GM21619 (cell line): ENCODE measurements around the gene AK5.

Experiments used
- ATAC-seq: cut with Tn5 transposase; IDR thresholded peaks from one replicate; pipeline ENCODE4 v1.9.1; 2021; ENCODE audit not compliant: unreplicated experiment

Gene AK5

GRCh38 chr1:77430966-77431690 is 149.3 kb downstream of the AK5 start:
- no peak for ATAC-seq

GRCh38 chr1:77433934-77434333 is 152.1 kb downstream of the AK5 start:
- ATAC-seq = no peak

GRCh38 chr1:77434967-77435366 is 153.1 kb downstream of the AK5 start:
- no peak for ATAC-seq

GRCh38 chr1:77438236-77438913 is 156.6 kb downstream of the AK5 start:
- ATAC-seq = no peak

- no peak for ATAC-seq
These were observed 165.2 kb downstream of the AK5 start for GRCh38 chr1:77446841-77447555.

- ATAC-seq = no peak
These were observed 165.8 kb downstream of the AK5 start for GRCh38 chr1:77447669-77448068.

- no peak for ATAC-seq
These were observed 178.1 kb downstream of the AK5 start for GRCh38 chr1:77459881-77460280.

GRCh38 chr1:77461691-77462090 is 179.9 kb downstream of the AK5 start:
- ATAC-seq = no peak

- ATAC-seq = no peak
These were observed 181.4 kb downstream of the AK5 start for GRCh38 chr1:77463216-77463615.

GRCh38 chr1:77465139-77465538 is 183.3 kb downstream of the AK5 start:
- no peak for ATAC-seq

GRCh38 chr1:77465922-77466321 is 184.1 kb downstream of the AK5 start:
- no peak for ATAC-seq

- ATAC-seq = no peak
These were observed 185.3 kb downstream of the AK5 start for GRCh38 chr1:77467021-77467595.

- ATAC-seq = no peak
These were observed 185.9 kb downstream of the AK5 start for GRCh38 chr1:77467741-77468140.

- ATAC-seq = no peak
These were observed 186.6 kb downstream of the AK5 start for GRCh38 chr1:77468257-77468948.

GRCh38 chr1:77468949-77469710 is 187.3 kb downstream of the AK5 start:
- ATAC-seq = no peak

- no peak for ATAC-seq
These were observed 189.9 kb downstream of the AK5 start for GRCh38 chr1:77471691-77472090.

GRCh38 chr1:77473690-77474089 is 191.9 kb downstream of the AK5 start:
- no peak for ATAC-seq

- no peak for ATAC-seq
These were observed 193.8 kb downstream of the AK5 start for GRCh38 chr1:77475641-77476040.

GRCh38 chr1:77476475-77476874 is 194.7 kb downstream of the AK5 start:
- ATAC-seq = no peak

- no peak for ATAC-seq
These were observed 202.5 kb downstream of the AK5 start for GRCh38 chr1:77484334-77484733.
